HG02571 (cell line): ENCODE results near the gene LAMA4.
"Not testable (repeated sequence)": the region's sequence is repeated elsewhere in the genome, so short reads cannot be mapped to it uniquely, and the experiment has no call there.

ENCODE experiments used
- ATAC-seq: cut with Tn5 transposase; IDR thresholded peaks from one replicate; pipeline ENCODE4 v1.9.1; 2021; ENCODE audit warnings: mild to moderate bottlenecking, moderate library complexity; ENCODE audit not compliant: unreplicated experiment

Gene LAMA4

GRCh38 chr6:112153926-112154607, 100.3 kb downstream of the LAMA4 start:
- ATAC-seq: no peak

- no peak for ATAC-seq
These were observed 104.0 kb downstream of the LAMA4 start for GRCh38 chr6:112150363-112150762.

DNA sequence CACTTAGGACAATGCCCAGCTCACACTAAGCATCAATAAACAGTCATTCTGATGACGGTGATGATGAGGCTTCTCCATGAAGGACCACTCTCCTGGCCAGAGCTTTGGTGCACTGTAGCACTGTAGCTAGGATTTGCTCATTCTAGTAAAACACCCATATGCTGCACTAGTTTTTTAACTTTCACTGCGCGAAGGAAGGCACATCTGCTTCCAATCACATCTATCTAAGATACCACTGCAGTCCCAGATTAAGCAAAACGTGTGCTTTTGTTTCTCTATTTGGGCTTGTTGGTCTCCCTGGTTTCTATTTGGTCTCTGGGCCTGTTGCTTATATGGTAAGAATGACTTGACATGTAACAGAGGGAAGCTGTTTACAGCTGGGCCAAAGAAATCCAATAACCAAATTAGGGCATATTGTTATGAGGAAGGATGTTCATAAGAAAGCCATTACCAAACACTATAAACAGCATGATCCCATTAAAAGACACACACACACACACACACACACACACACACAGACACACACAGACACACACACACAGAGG, 104.6 kb downstream of the LAMA4 start:
- no peak for ATAC-seq

DNA sequence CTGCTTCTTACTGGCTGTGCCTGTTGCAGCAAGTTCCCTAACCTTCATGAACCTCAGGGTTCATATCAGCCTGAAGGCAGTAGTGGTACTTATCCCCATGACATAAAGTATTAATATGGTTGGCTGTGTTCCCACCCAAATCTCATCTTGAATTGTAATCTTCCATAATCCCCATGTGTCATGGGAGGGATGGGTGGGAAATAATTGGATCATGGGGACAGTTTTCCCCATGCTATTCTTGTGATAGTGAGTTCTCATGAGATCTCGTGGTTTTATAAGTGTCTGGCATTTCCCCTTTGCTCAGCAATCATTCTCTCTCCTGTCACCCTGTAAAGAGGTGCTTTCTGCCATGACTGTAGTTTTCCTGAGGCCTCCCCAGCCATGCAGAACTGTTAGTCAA, 105.1 kb downstream of the LAMA4 start:
- no peak for ATAC-seq

- ATAC-seq: no peak
These were observed 106.3 kb downstream of the LAMA4 start for GRCh38 chr6:112148103-112148502.

- no peak for ATAC-seq
These were observed 109.2 kb downstream of the LAMA4 start for GRCh38 chr6:112145080-112145573.

- ATAC-seq: no peak
These were observed 110.0 kb downstream of the LAMA4 start for GRCh38 chr6:112144145-112144926.

DNA sequence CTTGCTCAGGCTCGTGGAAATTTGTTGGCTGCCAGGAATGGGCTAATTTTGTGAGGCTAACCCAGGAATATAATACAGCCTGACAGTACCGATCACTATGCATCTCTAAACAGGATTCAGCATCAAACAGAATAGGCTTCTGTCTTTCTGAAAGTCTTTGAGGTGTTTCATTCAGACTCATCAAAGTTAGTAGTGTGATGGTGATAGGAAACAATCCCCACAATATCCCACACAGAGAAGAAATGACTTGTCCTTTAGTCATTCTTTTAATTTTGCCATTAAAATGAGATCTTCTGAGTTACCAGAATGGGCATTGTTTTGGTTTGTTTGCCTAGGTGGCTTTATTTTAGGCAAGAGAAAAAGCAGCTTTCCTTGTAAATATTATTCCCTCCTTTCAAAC, 112.7 kb downstream of the LAMA4 start:
- no peak for ATAC-seq

- no peak for ATAC-seq
These were observed 115.3 kb downstream of the LAMA4 start for GRCh38 chr6:112139052-112139451.

DNA sequence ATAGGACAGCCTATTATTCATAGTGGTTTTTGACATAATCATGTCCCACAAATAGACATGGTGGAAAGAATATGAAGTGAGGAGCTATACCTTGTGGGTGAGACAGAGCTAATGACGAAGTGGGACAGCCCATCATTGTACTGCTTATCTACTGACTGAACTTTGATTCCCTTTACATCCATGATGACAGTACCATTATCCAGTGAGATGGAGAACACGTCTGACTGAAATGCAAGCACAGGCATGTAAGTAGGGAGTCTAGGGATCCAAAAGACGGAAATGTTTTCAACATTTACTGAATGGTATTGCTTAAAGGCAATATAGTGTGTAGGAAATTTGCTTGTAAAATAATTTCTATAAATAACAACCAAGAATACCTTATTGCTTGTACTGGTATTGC, 123.5 kb downstream of the LAMA4 start:
- ATAC-seq: no peak

- ATAC-seq: no peak
These were observed 126.2 kb downstream of the LAMA4 start for GRCh38 chr6:112128208-112128607.

- ATAC-seq: no peak
These were observed 130.4 kb downstream of the LAMA4 start for GRCh38 chr6:112123982-112124381.

GRCh38 chr6:112122756-112123155, 131.6 kb downstream of the LAMA4 start:
- no peak for ATAC-seq

DNA sequence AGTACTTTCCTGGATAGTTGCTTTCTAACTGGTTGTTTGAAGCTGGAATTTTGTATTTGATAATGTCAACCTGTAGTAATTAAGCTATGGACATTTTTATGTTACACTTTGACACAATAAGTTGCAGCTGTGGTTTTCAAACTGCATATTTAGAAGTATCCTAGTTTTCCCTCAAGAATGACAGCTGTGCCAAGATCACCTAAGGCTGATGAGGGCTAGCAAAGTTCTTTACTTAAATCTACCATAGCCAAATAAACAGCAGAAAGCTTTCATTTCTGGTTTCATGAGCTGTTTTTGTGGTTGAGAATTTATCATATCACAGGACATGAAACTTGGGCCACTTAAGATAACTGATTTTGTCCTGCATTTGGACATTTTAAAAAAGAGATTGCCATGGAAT, 136.3 kb downstream of the LAMA4 start:
- no peak for ATAC-seq

GRCh38 chr6:112117554-112117953, 136.8 kb downstream of the LAMA4 start:
- no peak for ATAC-seq

GRCh38 chr6:112116221-112116620, 138.1 kb downstream of the LAMA4 start:
- no peak for ATAC-seq

DNA sequence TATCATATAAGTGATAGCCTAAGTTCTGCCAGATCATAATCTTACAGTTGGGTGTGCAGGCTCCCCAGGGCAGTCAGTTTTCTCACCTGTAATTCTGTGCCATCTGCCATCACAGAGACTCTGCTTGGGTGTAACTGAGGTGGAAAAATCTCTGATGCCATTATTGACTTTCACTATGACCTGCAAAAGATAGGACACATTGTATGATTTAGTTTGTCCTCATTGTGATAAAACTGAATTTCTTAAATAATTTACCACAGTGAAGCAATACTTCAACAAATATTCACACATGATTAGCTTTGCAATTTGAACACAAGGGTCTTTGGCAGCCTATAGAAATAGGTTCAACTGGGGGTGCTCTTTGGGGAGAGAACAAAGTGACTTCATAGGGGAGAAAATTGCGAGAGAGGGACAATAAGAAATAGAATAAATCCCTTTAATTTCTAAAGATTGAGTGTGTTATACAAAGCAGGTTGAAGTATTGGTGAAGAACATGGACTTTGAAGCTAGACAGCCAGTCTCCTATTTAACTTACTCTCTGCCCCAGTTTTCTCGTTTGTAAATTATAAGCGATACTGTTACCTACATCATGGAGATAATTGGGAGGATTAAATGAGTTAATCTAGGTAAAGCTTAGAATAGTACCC, 139.7 kb downstream of the LAMA4 start:
- ATAC-seq: no peak

DNA sequence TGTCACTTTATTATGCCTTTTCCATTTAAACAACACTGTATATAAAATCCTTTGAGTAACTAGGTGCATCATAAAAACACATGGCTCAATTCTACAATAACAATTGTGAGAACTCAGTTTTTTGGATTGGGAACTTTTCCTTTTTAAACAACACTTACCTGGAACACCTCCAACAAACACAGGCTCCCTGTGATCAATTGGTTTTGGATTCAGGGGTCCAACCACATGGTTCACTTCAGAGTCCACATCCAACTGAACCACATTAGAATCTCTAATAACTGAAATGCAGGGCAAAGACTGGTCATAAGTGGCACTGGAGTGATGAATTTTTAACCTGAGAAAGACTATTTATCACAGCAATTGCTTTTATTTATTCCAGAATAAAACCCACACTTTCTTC, 140.4 kb downstream of the LAMA4 start:
- ATAC-seq: no peak

DNA sequence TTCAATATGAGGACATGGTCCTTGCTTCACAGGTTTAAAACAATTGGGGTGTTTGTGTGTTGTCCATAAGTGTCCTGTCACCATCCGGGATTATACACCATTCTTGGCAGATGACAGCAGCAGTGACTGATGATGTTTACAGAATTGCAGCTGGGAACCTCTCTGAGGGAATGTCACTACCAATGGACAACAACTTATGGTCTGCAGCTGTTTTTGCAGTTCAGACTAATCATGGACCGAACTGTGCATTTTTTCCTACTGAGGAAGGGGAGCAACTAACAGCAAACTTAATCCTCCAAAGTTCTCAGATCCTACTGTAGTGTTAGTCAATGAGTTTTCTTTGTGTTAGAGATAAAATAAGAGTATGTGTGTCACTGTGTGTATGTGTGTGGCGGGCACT, 140.9 kb downstream of the LAMA4 start:
- no peak for ATAC-seq

DNA sequence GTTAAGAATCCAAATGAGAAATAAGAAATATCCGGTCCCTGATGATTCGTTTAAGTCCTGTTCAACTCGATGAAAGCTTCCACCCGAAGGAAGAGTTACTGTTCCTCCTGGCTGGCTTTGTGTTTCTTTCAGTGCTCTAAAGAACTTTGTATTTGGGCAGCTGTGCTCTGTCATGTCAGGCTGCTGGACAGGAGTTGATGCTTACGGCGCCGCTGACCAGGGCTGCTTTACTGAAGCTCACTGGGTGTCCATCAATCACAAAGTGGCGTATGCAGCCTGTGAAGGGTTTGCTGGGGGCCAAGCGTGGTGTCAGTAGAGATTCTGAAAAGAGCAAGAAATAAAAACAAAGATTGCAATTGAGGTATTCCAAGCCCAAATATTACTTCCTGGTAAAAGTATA, 145.1 kb downstream of the LAMA4 start:
- ATAC-seq: no peak

GRCh38 chr6:112106562-112106961, 147.8 kb downstream of the LAMA4 start:
- no peak for ATAC-seq

DNA sequence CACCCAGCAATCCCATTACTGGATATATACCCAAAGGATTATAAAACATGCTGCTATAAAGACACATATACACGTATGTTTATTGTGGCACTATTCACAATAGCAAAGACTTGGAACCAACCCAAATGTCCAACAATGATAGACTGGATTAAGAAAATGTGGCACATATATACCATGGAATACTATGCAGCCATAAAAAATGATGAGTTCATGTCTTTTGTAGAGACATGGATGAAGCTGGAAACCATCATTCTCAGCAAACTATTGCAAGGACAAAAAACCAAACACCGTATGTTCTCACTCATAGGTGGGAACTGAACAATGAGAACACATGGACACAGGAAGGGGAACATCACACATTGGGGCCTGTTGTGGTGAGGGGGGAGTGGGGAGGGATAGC, 148.3 kb downstream of the LAMA4 start:
- not testable (repeated sequence) for ATAC-seq
